Measurements from ENCODE around the gene TRIM36. TPM values are rescaled to one million over a fixed set of nuclear protein-coding genes. Genes with fewer than 3 reads are reported as not detected.

TRIM36 gene
- polyA plus RNA-seq, 1 donor from 2014 or later: 122 TPM

- no peak overlapping the region for H3K27ac ChIP-seq (ENCODE audit: low read length)
- H3K4me3 ChIP-seq (ENCODE audit: low read length): no peak overlapping the region
- no peak overlapping the region for H3K4me2 ChIP-seq (ENCODE audit: low read length)
- H3K27me3 ChIP-seq (ENCODE audit: insufficient read depth, low read depth, low read length): no peaks in the 10 kb centered on the region
- H3K9me2 ChIP-seq (ENCODE audit: insufficient read depth, low read length): no peaks in the 10 kb centered on the region
- TF ChIP-seq RAD21 (conservative IDR thresholded peaks at IDR 0.05): no peak
- no peak for TF ChIP-seq POLR2AphosphoS5 (IDR thresholded peaks at IDR 0.05)
- TF ChIP-seq EP300 (conservative IDR thresholded peaks at IDR 0.05; ENCODE audit: poor library complexity, severe bottlenecking): no peak
- no peak for TF ChIP-seq TAF1 (IDR thresholded peaks at IDR 0.05; ENCODE audit: low read depth)
- no peak for TF ChIP-seq SMC3 (conservative IDR thresholded peaks at IDR 0.05; ENCODE audit: poor library complexity)
- H4K20me1 ChIP-seq (ENCODE audit: insufficient read depth): peaks cover 5% of the 10 kb centered on the region
- H3K9me3 ChIP-seq (ENCODE audit: low read length): peaks cover 4% of the 10 kb centered on the region
- H3K36me3 ChIP-seq (ENCODE audit: insufficient read depth, low read length): peaks cover 6% of the 10 kb centered on the region
- no peak overlapping the region for H2AFZ ChIP-seq (ENCODE audit: low read depth, low read length)
- H3K9ac ChIP-seq (ENCODE audit: low read length): no peak overlapping the region
- no peaks in the 10 kb centered on the region for H3F3A ChIP-seq (ENCODE audit: insufficient read depth, low read length, poor library complexity, severe bottlenecking)
- H3K79me2 ChIP-seq (replicated peaks; ENCODE audit: insufficient read depth, low read length): peaks cover 74% of the 10 kb centered on the region
Observed at GRCh38 chr5:115150512-115150911, 19.2 kb downstream of the TRIM36 start.

- Histone ChIP-seq H4K20me1 (ENCODE audit: insufficient read depth) (peaks cover 5% of the 10 kb centered on the region), H3K36me3 (ENCODE audit: insufficient read depth, low read length) (peaks cover 6% of the 10 kb centered on the region), H3K9me3 (ENCODE audit: low read length) (peaks cover 4% of the 10 kb centered on the region), H3K4me2 (ENCODE audit: low read length) (no peak overlapping the region), H3K4me3 (ENCODE audit: low read length) (no peak overlapping the region), H3F3A (ENCODE audit: insufficient read depth, low read length, poor library complexity, severe bottlenecking) (no peaks in the 10 kb centered on the region), H3K27me3 (ENCODE audit: insufficient read depth, low read depth, low read length) (no peaks in the 10 kb centered on the region), H3K9me2 (ENCODE audit: insufficient read depth, low read length) (no peaks in the 10 kb centered on the region), H3K27ac (ENCODE audit: low read length) (no peak overlapping the region), H2AFZ (ENCODE audit: low read depth, low read length) (no peak overlapping the region), H3K79me2 (replicated peaks; ENCODE audit: insufficient read depth, low read length) (peaks cover 64% of the 10 kb centered on the region), H3K9ac (ENCODE audit: low read length) (no peak overlapping the region)
- TF ChIP-seq RAD21 (conservative IDR thresholded peaks at IDR 0.05): no peak
Observed at GRCh38 chr5:115147052-115147451, 22.7 kb downstream of the TRIM36 start.

- no peak for TF ChIP-seq MXI1 (conservative IDR thresholded peaks at IDR 0.05; ENCODE audit: poor library complexity, severe bottlenecking)
- no peak for TF ChIP-seq EP300 (conservative IDR thresholded peaks at IDR 0.05; ENCODE audit: poor library complexity, severe bottlenecking)
- TF ChIP-seq POLR2AphosphoS5 (IDR thresholded peaks at IDR 0.05): no peak
- TF ChIP-seq RAD21 (conservative IDR thresholded peaks at IDR 0.05): no peak
- TF ChIP-seq EZH2 (IDR thresholded peaks at IDR 0.05; ENCODE audit: borderline replicate concordance, insufficient read depth, low read length, poor library complexity, severe bottlenecking): no peak
- H3K9ac ChIP-seq (ENCODE audit: low read length): no peak overlapping the region
Observed at GRCh38 chr5:115136294-115136693, 33.4 kb downstream of the TRIM36 start.

GRCh38 chr5:115132465-115132864 is 37.2 kb downstream of the TRIM36 start:
- Histone ChIP-seq H3K79me2 (replicated peaks; ENCODE audit: insufficient read depth, low read length) (peaks cover 4% of the 10 kb centered on the region), H3K9me2 (ENCODE audit: insufficient read depth, low read length) (no peaks in the 10 kb centered on the region), H3K9me3 (ENCODE audit: low read length) (no peaks in the 10 kb centered on the region), H3K27ac (ENCODE audit: low read length) (no peak overlapping the region), H3K36me3 (ENCODE audit: insufficient read depth, low read length) (peaks cover 16% of the 10 kb centered on the region), H3K27me3 (ENCODE audit: insufficient read depth, low read depth, low read length) (no peaks in the 10 kb centered on the region), H3K9ac (ENCODE audit: low read length) (no peak overlapping the region), H4K20me1 (ENCODE audit: insufficient read depth) (no peaks in the 10 kb centered on the region), H2AFZ (ENCODE audit: low read depth, low read length) (no peak overlapping the region), H3F3A (ENCODE audit: insufficient read depth, low read length, poor library complexity, severe bottlenecking) (no peaks in the 10 kb centered on the region), H3K4me3 (ENCODE audit: low read length) (no peak overlapping the region), H3K4me2 (ENCODE audit: low read length) (no peak overlapping the region)
- TF ChIP-seq REST (IDR thresholded peaks at IDR 0.05; ENCODE audit: borderline replicate concordance): no peak
- TF ChIP-seq POLR2AphosphoS5 (IDR thresholded peaks at IDR 0.05): no peak
- TF ChIP-seq RAD21 (conservative IDR thresholded peaks at IDR 0.05): no peak
- TF ChIP-seq TAF1 (IDR thresholded peaks at IDR 0.05; ENCODE audit: low read depth): no peak
- no peak for TF ChIP-seq SMC3 (conservative IDR thresholded peaks at IDR 0.05; ENCODE audit: poor library complexity)
- TF ChIP-seq EP300 (conservative IDR thresholded peaks at IDR 0.05; ENCODE audit: poor library complexity, severe bottlenecking): no peak
- no peak for TF ChIP-seq MXI1 (conservative IDR thresholded peaks at IDR 0.05; ENCODE audit: poor library complexity, severe bottlenecking)
- no peak for TF ChIP-seq EZH2 (IDR thresholded peaks at IDR 0.05; ENCODE audit: borderline replicate concordance, insufficient read depth, low read length, poor library complexity, severe bottlenecking)
- no peak for TF ChIP-seq CTCF (IDR thresholded peaks at IDR 0.05; ENCODE audit: poor library complexity, severe bottlenecking)

More at GRCh38 chr5:115136294-115136693, 33.4 kb downstream of the TRIM36 start:
- Histone ChIP-seq H3K36me3 (ENCODE audit: insufficient read depth, low read length) (peaks cover 14% of the 10 kb centered on the region), H3K27me3 (ENCODE audit: insufficient read depth, low read depth, low read length) (no peaks in the 10 kb centered on the region), H4K20me1 (ENCODE audit: insufficient read depth) (no peaks in the 10 kb centered on the region), H3K27ac (ENCODE audit: low read length) (no peak overlapping the region), H2AFZ (ENCODE audit: low read depth, low read length) (no peak overlapping the region), H3K4me2 (ENCODE audit: low read length) (no peak overlapping the region), H3K9me3 (ENCODE audit: low read length) (no peaks in the 10 kb centered on the region), H3K9me2 (ENCODE audit: insufficient read depth, low read length) (no peaks in the 10 kb centered on the region), H3K79me2 (replicated peaks; ENCODE audit: insufficient read depth, low read length) (peaks cover 12% of the 10 kb centered on the region), H3F3A (ENCODE audit: insufficient read depth, low read length, poor library complexity, severe bottlenecking) (no peaks in the 10 kb centered on the region), H3K4me3 (ENCODE audit: low read length) (no peak overlapping the region)
